Measurements from ENCODE around the gene PITX2. TPM values are rescaled to one million over a fixed set of nuclear protein-coding genes. Genes with fewer than 3 reads are reported as not detected.

The PITX2 gene
- total RNA-seq, 1 experiment from 2014 or later, result 0.77 TPM

GRCh38 chr4:110663206-110663605 is 40.3 kb upstream of the PITX2 start:
- DNase-seq (ENCODE audit: unreplicated experiment), result no peak
- no peak overlapping the region for H3K27ac Mint-ChIP-seq (ENCODE audit: low read depth, unreplicated experiment)
- ChIA-PET CTCF (interaction anchor here (0.8 kb wide), 1 partner anchor 24 kb away, joined by 3 read pairs; no protein-coding TSS in a partner anchor), POLR2A (interaction anchor here (0.7 to 0.9 kb wide), 2 partner anchors 18 to 84 kb away, joined by 3 to 4 read pairs; no protein-coding TSS in a partner anchor)
- intact Hi-C loops (cut with micrococcal nuclease), result no loop called here
- no peaks in the 10 kb centered on the region for H3K9me3 Mint-ChIP-seq (ENCODE audit: unreplicated experiment)
- no peak for TF ChIP-seq CTCF (IDR thresholded peaks at IDR 0.05; ENCODE audit: unreplicated experiment)
- no peaks in the 10 kb centered on the region for H3K36me3 Mint-ChIP-seq (ENCODE audit: insufficient read depth, unreplicated experiment)
- BruUV-seq (replicated peaks), result no TSS peak
- peaks cover 42% of the 10 kb centered on the region for H3K27me3 Mint-ChIP-seq (ENCODE audit: insufficient read depth, unreplicated experiment)
- peaks cover 13% of the 10 kb centered on the region for H3K4me1 Mint-ChIP-seq (ENCODE audit: insufficient read depth, unreplicated experiment)
- H3K4me3 Mint-ChIP-seq (ENCODE audit: unreplicated experiment), result no peak overlapping the region

GRCh38 chr4:110660755-110661154 is 37.9 kb upstream of the PITX2 start:
- no peaks in the 10 kb centered on the region for H3K36me3 Mint-ChIP-seq (ENCODE audit: insufficient read depth, unreplicated experiment)
- H3K27ac Mint-ChIP-seq (ENCODE audit: low read depth, unreplicated experiment), result no peak overlapping the region
- intact Hi-C loops (cut with micrococcal nuclease), result loop anchor here (2.0 kb wide), 1 partner anchor 16 kb away; no protein-coding TSS in a partner anchor
- no TSS peak for BruUV-seq (replicated peaks)
- no peak for DNase-seq (ENCODE audit: unreplicated experiment)
- no peak for TF ChIP-seq CTCF (IDR thresholded peaks at IDR 0.05; ENCODE audit: unreplicated experiment)
- ChIA-PET CTCF (no interaction called here), POLR2A (interaction anchor here (1.2 kb wide), 1 partner anchor 11 kb away, joined by 3 read pairs; no protein-coding TSS in a partner anchor)
- peaks cover 13% of the 10 kb centered on the region for H3K4me1 Mint-ChIP-seq (ENCODE audit: insufficient read depth, unreplicated experiment)
- H3K4me3 Mint-ChIP-seq (ENCODE audit: unreplicated experiment), result no peak overlapping the region
- no peaks in the 10 kb centered on the region for H3K9me3 Mint-ChIP-seq (ENCODE audit: unreplicated experiment)
- H3K27me3 Mint-ChIP-seq (ENCODE audit: insufficient read depth, unreplicated experiment), result peaks cover 67% of the 10 kb centered on the region

GRCh38 chr4:110654254-110654635 is 31.4 kb upstream of the PITX2 start:
- Mint-ChIP-seq H3K27me3 (ENCODE audit: insufficient read depth, unreplicated experiment) (peaks cover 48% of the 10 kb centered on the region), H3K4me3 (ENCODE audit: unreplicated experiment) (no peak overlapping the region), H3K4me1 (ENCODE audit: insufficient read depth, unreplicated experiment) (no peaks in the 10 kb centered on the region), H3K27ac (ENCODE audit: low read depth, unreplicated experiment) (no peak overlapping the region), H3K36me3 (ENCODE audit: insufficient read depth, unreplicated experiment) (no peaks in the 10 kb centered on the region), H3K9me3 (ENCODE audit: unreplicated experiment) (no peaks in the 10 kb centered on the region)
- no TSS peak for BruUV-seq (replicated peaks)
- CTCF ChIA-PET, result interaction anchor here (0.7 kb wide), 1 partner anchor 528 kb away, joined by 3 read pairs; no protein-coding TSS in a partner anchor
- no peak for DNase-seq (ENCODE audit: unreplicated experiment)
- POLR2A ChIA-PET, result no interaction called here
- no peak for TF ChIP-seq CTCF (IDR thresholded peaks at IDR 0.05; ENCODE audit: unreplicated experiment)
- intact Hi-C loops (cut with micrococcal nuclease), result no loop called here

GRCh38 chr4:110653321-110654253 is 30.7 kb upstream of the PITX2 start:
- Mint-ChIP-seq H3K27ac (ENCODE audit: low read depth, unreplicated experiment) (no peak overlapping the region), H3K27me3 (ENCODE audit: insufficient read depth, unreplicated experiment) (peaks cover 41% of the 10 kb centered on the region), H3K36me3 (ENCODE audit: insufficient read depth, unreplicated experiment) (no peaks in the 10 kb centered on the region), H3K9me3 (ENCODE audit: unreplicated experiment) (no peaks in the 10 kb centered on the region), H3K4me3 (ENCODE audit: unreplicated experiment) (no peak overlapping the region), H3K4me1 (ENCODE audit: insufficient read depth, unreplicated experiment) (no peaks in the 10 kb centered on the region)
- POLR2A ChIA-PET, result interaction anchor here (0.9 kb wide), 1 partner anchor 10 kb away, joined by 4 read pairs; no protein-coding TSS in a partner anchor
- DNase-seq (ENCODE audit: unreplicated experiment), result no peak
- CTCF ChIA-PET, result interaction anchor here (0.6 to 0.7 kb wide), 2 partner anchors 529 to 1069 kb away, joined by 3 read pairs; no protein-coding TSS in a partner anchor
- no TSS peak for BruUV-seq (replicated peaks)
- intact Hi-C loops (cut with micrococcal nuclease), result no loop called here
- no peak for TF ChIP-seq CTCF (IDR thresholded peaks at IDR 0.05; ENCODE audit: unreplicated experiment)

Data from MCF 10A (cell line).